GM12874 (cell line): ENCODE measurements around the gene IL20.

Experiments
- TF ChIP-seq, protein P1 (sequence below): IDR thresholded peaks from 2 replicates; pipeline ENCODE4 v1.5.1; 2011; ENCODE audit warnings: low read depth, mild to moderate bottlenecking, control low read depth, low read length, moderate library complexity; ENCODE audit not compliant: insufficient read depth

IL20 gene

DNA sequence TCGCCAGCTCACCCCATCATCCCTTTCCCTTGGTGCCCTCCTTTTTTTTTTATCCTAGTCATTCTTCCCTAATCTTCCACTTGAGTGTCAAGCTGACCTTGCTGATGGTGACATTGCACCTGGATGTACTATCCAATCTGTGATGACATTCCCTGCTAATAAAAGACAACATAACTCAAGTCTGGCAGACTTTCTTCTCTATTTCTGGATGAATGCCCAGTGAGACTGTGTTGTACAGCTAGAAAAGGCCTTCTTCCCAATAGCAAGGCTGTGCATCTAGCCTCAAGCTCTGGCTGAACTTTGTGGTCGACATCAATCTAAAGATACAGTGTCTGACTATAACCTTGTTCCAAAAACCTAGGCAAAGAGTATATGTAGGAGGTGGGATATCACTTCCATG is 38.3 kb downstream of the IL20 start:
- TF ChIP-seq, protein P1, sequence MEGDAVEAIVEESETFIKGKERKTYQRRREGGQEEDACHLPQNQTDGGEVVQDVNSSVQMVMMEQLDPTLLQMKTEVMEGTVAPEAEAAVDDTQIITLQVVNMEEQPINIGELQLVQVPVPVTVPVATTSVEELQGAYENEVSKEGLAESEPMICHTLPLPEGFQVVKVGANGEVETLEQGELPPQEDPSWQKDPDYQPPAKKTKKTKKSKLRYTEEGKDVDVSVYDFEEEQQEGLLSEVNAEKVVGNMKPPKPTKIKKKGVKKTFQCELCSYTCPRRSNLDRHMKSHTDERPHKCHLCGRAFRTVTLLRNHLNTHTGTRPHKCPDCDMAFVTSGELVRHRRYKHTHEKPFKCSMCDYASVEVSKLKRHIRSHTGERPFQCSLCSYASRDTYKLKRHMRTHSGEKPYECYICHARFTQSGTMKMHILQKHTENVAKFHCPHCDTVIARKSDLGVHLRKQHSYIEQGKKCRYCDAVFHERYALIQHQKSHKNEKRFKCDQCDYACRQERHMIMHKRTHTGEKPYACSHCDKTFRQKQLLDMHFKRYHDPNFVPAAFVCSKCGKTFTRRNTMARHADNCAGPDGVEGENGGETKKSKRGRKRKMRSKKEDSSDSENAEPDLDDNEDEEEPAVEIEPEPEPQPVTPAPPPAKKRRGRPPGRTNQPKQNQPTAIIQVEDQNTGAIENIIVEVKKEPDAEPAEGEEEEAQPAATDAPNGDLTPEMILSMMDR = no peak

DNA sequence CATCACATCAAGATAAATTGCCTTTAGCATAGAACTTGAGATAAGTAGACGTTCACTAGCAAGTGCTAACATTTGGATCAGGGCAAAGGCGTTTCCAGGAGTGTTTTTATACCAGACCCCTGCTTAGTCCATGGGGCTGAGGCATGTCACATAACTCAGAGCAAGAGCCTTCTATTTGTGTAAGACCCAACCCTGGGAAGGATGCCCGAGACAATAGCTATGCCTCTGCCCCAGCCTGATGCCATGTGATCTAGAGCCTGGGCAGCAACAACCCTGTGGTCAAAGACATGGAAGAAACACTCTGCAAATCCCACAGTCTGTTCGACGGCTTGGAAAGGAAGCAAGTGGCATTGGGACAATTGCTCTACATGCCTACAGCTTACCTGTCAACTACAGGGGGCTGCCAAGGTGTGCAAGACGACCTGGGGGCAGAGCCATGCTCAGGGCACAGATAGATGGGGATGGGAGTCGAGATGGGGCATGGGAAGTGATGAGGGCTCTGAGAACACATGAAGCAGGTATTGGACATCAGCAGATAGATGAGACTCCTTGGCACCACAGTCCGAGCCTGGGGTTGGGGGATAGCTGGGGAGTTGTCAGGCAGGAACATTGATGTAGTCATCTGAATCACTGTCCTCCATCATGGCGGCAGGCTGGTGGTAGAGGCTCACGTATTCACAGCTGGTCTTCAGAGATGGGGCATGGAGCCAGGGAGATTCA is 39.2 kb downstream of the IL20 start:
- TF ChIP-seq, protein P1 = no peak

DNA sequence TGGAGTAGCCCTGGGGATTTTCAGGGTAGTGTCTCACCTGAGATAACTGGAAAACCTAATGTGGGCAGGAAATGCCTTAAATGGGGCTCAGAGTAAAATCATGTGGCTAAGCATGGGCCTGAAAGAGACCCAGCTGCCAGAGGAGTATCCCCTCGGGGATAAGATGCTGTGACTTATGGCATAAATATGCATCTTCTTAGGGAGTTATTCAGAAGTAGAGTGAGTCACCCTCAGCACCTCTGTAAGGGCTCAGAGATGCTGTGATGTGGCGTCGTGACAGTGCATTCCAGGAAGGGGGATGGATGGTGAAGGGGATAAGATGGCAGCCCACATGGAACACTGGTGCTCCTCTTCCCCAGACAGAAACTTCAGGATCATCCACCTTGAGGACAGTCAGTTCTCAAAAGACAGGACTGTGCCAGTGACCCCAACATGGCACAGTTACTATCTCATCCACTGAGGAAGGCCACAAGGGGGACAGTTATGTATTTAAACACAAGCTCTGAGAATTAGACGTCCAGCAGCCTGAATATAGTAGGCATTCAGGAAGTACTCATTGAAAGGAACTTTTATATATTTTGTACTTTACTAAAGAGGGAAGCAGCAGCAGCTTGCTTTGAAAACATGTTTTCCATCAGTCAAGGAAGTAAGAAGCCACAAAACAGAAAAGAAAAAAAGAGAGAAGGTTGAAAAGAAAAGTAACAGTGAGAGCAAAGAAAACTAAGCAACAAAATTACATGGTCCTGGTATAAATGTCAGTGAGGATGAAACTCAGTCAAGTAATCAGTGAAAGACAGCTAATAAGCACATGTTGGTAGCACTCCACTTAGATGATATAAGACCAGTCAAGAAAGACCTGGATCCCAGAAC is 40.1 kb downstream of the IL20 start:
- TF ChIP-seq, protein P1 = no peak

DNA sequence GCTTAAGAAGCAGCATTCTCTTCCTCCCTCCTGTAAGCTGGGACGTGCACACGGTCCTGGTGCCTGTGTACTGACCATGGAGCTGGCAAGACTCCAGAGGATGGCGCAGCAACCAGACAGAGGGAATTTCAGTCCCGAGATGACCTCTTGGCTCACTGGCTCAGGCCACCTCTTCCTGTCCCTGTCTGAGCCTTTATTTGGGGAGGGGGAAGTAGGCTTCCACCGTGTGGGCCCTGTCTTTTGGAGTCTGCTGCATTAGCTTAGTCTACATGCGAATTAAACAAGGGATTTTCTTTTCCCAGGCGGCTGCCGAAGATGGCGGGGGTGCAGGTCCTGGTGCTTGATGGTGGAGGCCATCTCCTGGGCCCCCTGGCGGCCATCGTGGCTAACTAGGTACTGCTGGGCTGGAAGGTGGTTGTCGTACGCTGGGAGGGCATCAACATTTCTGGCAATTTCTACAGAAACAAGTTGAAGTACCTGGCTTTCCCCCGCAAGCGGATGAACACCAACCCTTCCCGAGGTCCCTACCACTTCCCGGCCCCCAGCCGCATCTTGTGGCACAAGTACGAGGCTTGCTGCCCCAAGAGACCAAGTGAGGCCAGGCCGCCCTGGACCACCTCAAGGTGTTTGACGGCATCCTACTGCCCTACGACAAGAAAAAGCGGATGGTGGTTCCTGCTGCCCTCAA is 42.0 kb downstream of the IL20 start:
- TF ChIP-seq, protein P1 = no peak

- TF ChIP-seq, protein P1 = no peak
Measured at GRCh38 chr1:206908038-206908437, 42.6 kb downstream of the IL20 start.

- TF ChIP-seq, protein P1 = no peak
Measured at GRCh38 chr1:206909161-206909882, 43.9 kb downstream of the IL20 start.
